Activated T-cell treated with anti-CD3 and anti-CD28 coated beads for 1 hour (primary cell): ENCODE data around the gene C1QTNF2.

ENCODE experiments used
- DNase-seq: peaks from one replicate; pipeline ENCODE4 v3.0.0-alpha.2; 2020; ENCODE audit warnings: low read depth

The C1QTNF2 gene

GRCh38 chr5:160298189-160298588 lies 72.2 kb downstream of the C1QTNF2 start:
- DNase-seq = no peak

- no peak for DNase-seq
Measured at GRCh38 chr5:160297776-160298175, 72.7 kb downstream of the C1QTNF2 start.
